Neutrophil (primary cell): ENCODE results near the gene CACNA2D4.
"Not testable (repeated sequence)": the region's sequence is repeated elsewhere in the genome, so short reads cannot be mapped to it uniquely, and the experiment has no call there.

Experiments used
- H3K27ac ChIP-seq: fragments of 200-600 bp; sonication (generic); 2 replicates; pipeline ENCODE4 v1.5.1; 2016; ENCODE audit warnings: mild to moderate bottlenecking, moderate library complexity
- H3K27me3 ChIP-seq: fragments of 200-600 bp; sonication (generic); 2 replicates; pipeline ENCODE4 v1.6.0; 2016; ENCODE audit warnings: mild to moderate bottlenecking
- H3K36me3 ChIP-seq: fragments of 200-600 bp; sonication (generic); 2 replicates; pipeline ENCODE4 v1.5.1; 2017
- H3K4me1 ChIP-seq, 2 experiments: fragments of 200-600 bp in 1 of 2; sonication (generic) in 1 of 2; 1 replicate in 1 of 2; 2 replicates in 1 of 2; pipeline versions ENCODE4 v1.5.1 to v1.6.1; 2013 to 2016; ENCODE audit warnings: low read depth in 1 of 2, low read length in 1 of 2, mild to moderate bottlenecking in 1 of 2, moderate library complexity in 1 of 2; ENCODE audit not compliant: control insufficient read depth in 1 of 2, insufficient read depth in 1 of 2
- H3K4me3 ChIP-seq, 2 experiments: fragments of 200-600 bp in 1 of 2; sonication (generic) in 1 of 2; 1 replicate in 1 of 2; 2 replicates in 1 of 2; pipeline ENCODE4 v1.5.1; 2013 to 2016; ENCODE audit warnings: low read depth in 1 of 2, low read length in 1 of 2, mild to moderate bottlenecking in 1 of 2, moderate library complexity in 1 of 2
- H3K9me3 ChIP-seq: fragments of 200-600 bp; sonication (generic); 2 replicates; pipeline ENCODE4 v1.5.1; 2016
- TF ChIP-seq, protein P1 (sequence below): fragments of 200-600 bp; sonication (generic); IDR thresholded peaks from 2 replicates; pipeline ENCODE4 v1.5.1; 2016; ENCODE audit warnings: antibody characterized with exemption

The CACNA2D4 gene

DNA sequence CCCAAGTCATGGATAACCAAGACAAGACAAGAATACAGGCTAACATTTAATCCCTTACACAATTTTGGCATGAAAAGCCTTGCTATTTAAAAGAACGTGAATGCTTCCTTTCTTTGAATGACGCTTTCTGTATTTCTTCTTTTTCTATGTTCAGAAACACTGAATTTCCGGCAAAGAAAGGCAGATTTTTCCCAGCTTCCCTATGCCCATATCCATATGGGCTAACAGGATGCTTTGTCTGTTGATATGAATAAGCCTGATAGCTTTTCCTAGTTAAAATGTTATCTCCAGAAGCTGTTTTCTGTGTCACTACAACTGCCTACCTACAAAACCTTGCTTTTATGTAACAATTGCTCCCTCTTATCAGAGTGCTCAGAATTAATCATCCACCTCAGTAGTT lies 38.3 kb upstream of the CACNA2D4 start:
- H3K36me3 ChIP-seq: peaks cover 15% of the 10 kb centered on the region

DNA sequence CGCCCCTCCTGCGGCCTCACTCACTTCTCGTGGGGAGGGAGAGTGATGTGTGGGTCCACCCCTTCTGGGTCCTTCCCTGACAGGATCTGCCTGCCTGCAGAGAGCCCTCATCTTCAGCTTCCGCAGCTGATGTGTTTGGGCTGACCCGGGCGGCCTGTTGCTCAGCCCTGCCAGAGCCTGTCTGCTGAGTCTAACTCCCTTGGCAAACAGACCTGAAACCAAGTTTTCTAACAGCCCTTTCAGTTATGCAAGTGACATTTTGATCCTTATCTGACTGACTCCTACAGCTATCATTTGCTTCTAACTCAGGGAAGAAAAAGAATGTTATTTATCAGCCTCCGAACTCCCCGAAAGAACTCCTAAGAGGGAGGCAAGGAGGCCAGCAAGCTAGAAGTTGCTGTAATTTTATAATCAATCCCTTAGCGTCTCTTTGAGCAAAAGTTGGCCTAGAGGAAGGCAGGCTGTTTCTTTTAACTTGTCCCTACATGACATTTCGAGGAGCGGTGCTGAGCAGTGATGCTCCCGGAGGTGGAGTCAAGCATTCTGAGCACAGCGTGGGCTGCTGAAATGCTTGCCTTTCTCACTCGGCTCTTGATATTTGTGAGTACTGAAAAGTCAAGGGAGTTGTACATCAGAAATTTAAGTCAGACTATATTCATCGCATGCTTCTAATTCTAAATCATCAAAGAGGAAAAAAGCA lies 31.5 kb upstream of the CACNA2D4 start:
- Histone ChIP-seq H3K9me3 (no peaks in the 10 kb centered on the region), H3K4me3 (no peak overlapping the region), H3K36me3 (peaks cover 28% of the 10 kb centered on the region), H3K4me1 (no peaks in the 10 kb centered on the region), H3K27ac (no peak overlapping the region), H3K27me3 (no peaks in the 10 kb centered on the region)
- TF ChIP-seq, protein P1, sequence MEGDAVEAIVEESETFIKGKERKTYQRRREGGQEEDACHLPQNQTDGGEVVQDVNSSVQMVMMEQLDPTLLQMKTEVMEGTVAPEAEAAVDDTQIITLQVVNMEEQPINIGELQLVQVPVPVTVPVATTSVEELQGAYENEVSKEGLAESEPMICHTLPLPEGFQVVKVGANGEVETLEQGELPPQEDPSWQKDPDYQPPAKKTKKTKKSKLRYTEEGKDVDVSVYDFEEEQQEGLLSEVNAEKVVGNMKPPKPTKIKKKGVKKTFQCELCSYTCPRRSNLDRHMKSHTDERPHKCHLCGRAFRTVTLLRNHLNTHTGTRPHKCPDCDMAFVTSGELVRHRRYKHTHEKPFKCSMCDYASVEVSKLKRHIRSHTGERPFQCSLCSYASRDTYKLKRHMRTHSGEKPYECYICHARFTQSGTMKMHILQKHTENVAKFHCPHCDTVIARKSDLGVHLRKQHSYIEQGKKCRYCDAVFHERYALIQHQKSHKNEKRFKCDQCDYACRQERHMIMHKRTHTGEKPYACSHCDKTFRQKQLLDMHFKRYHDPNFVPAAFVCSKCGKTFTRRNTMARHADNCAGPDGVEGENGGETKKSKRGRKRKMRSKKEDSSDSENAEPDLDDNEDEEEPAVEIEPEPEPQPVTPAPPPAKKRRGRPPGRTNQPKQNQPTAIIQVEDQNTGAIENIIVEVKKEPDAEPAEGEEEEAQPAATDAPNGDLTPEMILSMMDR: no peak

More for the DNA sequence above, 38.3 kb upstream of the CACNA2D4 start:
- H3K27me3 ChIP-seq: no peaks in the 10 kb centered on the region
- no peaks in the 10 kb centered on the region for H3K4me1 ChIP-seq
- no peak overlapping the region for H3K27ac ChIP-seq
- TF ChIP-seq, protein P1: no peak
- H3K9me3 ChIP-seq: no peaks in the 10 kb centered on the region
- H3K4me3 ChIP-seq: no peak overlapping the region

DNA sequence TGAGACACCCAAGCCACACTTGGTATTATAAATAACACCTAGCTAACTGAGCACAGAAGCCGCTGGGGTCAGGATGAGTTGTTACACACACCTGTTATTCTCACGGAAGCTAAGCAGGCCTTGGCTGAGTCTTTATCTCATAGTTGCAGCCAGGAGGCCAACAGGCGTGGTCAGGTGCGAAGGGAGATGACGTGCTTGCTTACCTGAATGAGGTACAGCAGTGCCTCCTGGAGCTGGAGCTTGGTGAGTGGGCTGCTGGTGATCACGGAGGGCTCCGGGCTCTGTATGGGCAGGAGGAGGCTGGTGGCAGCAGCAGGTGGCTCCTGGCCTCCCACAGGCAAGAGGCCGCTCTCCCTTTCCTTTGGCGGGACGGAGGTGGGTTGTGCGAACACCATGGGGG lies 30.4 kb upstream of the CACNA2D4 start:
- no peaks in the 10 kb centered on the region for H3K9me3 ChIP-seq
- H3K36me3 ChIP-seq: peaks cover 28% of the 10 kb centered on the region
- H3K4me1 ChIP-seq: no peaks in the 10 kb centered on the region
- no peak overlapping the region for H3K4me3 ChIP-seq
- H3K27me3 ChIP-seq: no peaks in the 10 kb centered on the region
- no peak overlapping the region for H3K27ac ChIP-seq
- TF ChIP-seq, protein P1: no peak

DNA sequence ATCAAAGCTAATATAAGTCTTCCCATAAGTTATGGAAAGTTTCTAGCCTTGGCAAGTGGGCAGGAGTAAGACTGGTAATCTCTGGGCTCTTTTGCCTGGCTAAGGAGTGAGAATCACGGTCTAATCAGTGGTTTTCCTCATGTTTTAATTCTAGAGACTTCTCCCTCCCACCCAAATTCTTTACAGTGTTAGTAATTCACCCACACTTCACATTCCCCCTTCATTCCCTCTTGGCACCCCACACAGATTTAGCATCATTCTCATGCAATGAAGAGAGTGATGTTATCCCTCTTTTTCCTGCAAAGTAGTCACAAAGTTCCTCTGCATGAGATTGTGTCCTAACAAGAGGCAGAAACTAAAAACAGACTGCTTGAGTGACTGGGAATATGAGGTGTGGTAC lies 28.6 kb upstream of the CACNA2D4 start:
- Histone ChIP-seq H3K9me3 (no peaks in the 10 kb centered on the region), H3K27ac (no peak overlapping the region), H3K4me1 (no peaks in the 10 kb centered on the region), H3K4me3 (no peak overlapping the region), H3K27me3 (no peaks in the 10 kb centered on the region), H3K36me3 (peaks cover 17% of the 10 kb centered on the region)
- TF ChIP-seq, protein P1: no peak

DNA sequence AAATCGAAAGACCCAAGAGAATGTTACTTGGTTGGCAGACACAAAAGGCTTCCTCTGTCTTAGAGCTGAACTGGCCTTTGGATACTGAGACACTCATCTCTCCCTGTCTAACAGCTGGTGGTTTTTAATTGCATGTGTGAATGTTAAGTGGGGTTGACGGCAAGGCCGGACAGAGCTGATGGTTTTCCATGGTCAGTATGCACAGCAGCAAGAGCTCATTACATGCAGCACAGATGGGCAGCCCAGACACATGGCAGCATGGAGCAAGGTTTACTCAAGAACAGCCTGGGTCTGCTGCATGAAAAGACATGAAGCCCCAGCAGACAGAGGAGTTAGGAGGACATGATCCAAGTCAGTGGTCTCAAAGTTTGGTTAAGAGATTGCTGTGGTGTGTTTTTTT lies 27.8 kb upstream of the CACNA2D4 start:
- H3K4me3 ChIP-seq: no peak overlapping the region
- H3K27ac ChIP-seq: no peak overlapping the region
- no peaks in the 10 kb centered on the region for H3K4me1 ChIP-seq
- no peaks in the 10 kb centered on the region for H3K9me3 ChIP-seq
- peaks cover 17% of the 10 kb centered on the region for H3K36me3 ChIP-seq
- H3K27me3 ChIP-seq: no peaks in the 10 kb centered on the region
- TF ChIP-seq, protein P1: no peak

DNA sequence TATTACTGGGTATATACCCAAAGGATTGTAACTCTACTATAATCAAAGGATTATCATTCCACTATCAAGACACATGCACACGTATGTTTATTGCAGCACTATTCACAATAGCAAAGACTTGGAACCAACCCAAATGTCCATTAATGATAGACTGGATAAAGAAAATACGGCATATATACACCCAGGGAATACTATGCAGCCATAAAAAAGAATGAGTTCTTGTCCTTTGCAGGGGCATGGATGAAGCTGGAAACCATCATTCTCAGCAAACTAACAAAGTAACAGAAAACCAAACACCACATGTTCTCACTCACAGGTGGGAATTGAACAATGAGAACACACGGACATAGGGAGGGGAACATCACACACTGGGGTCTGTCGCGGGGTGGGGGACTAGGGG lies 27.1 kb upstream of the CACNA2D4 start:
- not testable (repeated sequence) for H3K9me3 ChIP-seq, H3K4me1 ChIP-seq, H3K27me3 ChIP-seq, H3K4me3 ChIP-seq, H3K27ac ChIP-seq
- H3K36me3 ChIP-seq: peaks cover 17% of the 10 kb centered on the region
